ENCODE results near the gene GP9. TPM values are rescaled to one million over a fixed set of nuclear protein-coding genes. Genes with fewer than 3 reads are reported as not detected.

GP9 gene
- total RNA-seq, 1 donor from 2014 or later = 1.5 TPM

- no peak overlapping the region for H3K4me3 Mint-ChIP-seq (ENCODE audit: unreplicated experiment)
- H3K4me1 Mint-ChIP-seq (ENCODE audit: unreplicated experiment) = peaks cover 21% of the 10 kb centered on the region
- TF ChIP-seq, protein P1, sequence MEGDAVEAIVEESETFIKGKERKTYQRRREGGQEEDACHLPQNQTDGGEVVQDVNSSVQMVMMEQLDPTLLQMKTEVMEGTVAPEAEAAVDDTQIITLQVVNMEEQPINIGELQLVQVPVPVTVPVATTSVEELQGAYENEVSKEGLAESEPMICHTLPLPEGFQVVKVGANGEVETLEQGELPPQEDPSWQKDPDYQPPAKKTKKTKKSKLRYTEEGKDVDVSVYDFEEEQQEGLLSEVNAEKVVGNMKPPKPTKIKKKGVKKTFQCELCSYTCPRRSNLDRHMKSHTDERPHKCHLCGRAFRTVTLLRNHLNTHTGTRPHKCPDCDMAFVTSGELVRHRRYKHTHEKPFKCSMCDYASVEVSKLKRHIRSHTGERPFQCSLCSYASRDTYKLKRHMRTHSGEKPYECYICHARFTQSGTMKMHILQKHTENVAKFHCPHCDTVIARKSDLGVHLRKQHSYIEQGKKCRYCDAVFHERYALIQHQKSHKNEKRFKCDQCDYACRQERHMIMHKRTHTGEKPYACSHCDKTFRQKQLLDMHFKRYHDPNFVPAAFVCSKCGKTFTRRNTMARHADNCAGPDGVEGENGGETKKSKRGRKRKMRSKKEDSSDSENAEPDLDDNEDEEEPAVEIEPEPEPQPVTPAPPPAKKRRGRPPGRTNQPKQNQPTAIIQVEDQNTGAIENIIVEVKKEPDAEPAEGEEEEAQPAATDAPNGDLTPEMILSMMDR (IDR thresholded peaks at IDR 0.05; ENCODE audit: unreplicated experiment) = no peak
- no peak for DNase-seq (ENCODE audit: low spot score)
- peaks cover 19% of the 10 kb centered on the region for H3K36me3 Mint-ChIP-seq (ENCODE audit: low read depth, unreplicated experiment)
- H3K27ac Mint-ChIP-seq (ENCODE audit: unreplicated experiment) = no peak overlapping the region
- H3K27me3 Mint-ChIP-seq (ENCODE audit: unreplicated experiment) = peaks cover 2% of the 10 kb centered on the region
- H3K9me3 Mint-ChIP-seq (ENCODE audit: unreplicated experiment) = no peaks in the 10 kb centered on the region
Measured at GRCh38 chr3:129036222-129037092, 24.1 kb upstream of the GP9 start.

DNA sequence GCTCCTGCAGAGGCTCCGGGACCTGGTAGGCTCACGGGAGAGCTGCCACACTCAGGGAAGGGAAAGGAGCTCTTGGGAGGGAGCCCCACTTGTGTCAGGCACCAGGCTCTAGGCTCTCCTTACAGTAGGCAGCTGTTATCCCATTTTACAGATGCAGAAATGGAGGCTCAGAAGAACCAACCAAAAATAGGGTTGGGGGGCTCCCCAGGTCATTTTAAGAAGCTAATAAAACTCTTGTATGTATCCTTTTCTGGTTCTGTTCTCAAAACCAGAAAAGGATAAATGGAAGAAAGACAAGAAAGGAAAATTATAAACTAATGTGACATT, 23.5 kb upstream of the GP9 start:
- H3K27ac Mint-ChIP-seq (ENCODE audit: unreplicated experiment) = no peak overlapping the region

DNA sequence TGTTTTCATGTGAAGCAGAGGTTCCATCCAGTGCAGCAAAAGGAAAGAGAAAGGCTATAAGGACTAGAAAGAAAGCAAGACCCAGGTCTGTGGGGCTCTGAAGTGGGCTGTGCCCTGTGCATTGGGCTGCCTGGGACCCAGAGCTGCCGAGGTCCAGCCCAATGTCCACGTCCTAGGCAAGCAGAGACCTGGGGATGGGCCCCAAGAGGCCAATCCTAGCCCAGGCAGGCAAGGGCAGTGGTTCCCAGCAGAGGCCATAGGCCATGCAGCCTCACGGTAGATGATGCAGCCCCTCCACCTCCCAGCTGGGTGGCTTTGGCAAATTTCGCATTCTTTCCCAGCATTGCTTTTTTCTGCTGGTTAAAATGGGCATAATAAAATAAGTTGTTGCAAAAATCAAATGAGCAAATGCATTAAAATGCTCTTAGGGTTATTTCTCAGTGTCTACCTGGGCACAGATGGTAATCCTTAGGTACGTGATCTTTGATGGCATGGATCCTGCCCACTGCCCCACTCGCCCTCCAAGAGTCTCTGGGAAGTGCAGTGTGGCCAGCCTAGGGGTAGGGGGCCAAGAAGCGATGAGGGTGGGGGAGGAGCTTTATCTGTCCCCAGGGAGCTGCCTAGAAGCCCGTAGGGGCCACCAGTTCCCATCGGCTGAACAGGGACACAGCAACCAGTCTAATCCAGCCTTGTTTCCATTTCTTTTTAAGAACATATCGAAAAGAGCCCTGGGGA, 22.3 kb upstream of the GP9 start:
- Mint-ChIP-seq H3K27ac (ENCODE audit: unreplicated experiment) (no peak overlapping the region), H3K27me3 (ENCODE audit: unreplicated experiment) (peaks cover 2% of the 10 kb centered on the region), H3K4me3 (ENCODE audit: unreplicated experiment) (no peak overlapping the region), H3K9me3 (ENCODE audit: unreplicated experiment) (peaks cover 4% of the 10 kb centered on the region), H3K4me1 (ENCODE audit: unreplicated experiment) (peaks cover 18% of the 10 kb centered on the region), H3K36me3 (ENCODE audit: low read depth, unreplicated experiment) (peaks cover 15% of the 10 kb centered on the region)
- TF ChIP-seq, protein P1 (IDR thresholded peaks at IDR 0.05; ENCODE audit: unreplicated experiment) = no peak
- no peak for DNase-seq (ENCODE audit: low spot score)

More for the DNA sequence above, 23.5 kb upstream of the GP9 start:
- Mint-ChIP-seq H3K4me3 (ENCODE audit: unreplicated experiment) (no peak overlapping the region), H3K36me3 (ENCODE audit: low read depth, unreplicated experiment) (peaks cover 17% of the 10 kb centered on the region), H3K4me1 (ENCODE audit: unreplicated experiment) (peaks cover 21% of the 10 kb centered on the region), H3K9me3 (ENCODE audit: unreplicated experiment) (peaks cover under 1% of the 10 kb centered on the region), H3K27me3 (ENCODE audit: unreplicated experiment) (peaks cover 2% of the 10 kb centered on the region)
- TF ChIP-seq, protein P1 (IDR thresholded peaks at IDR 0.05; ENCODE audit: unreplicated experiment) = no peak
- no peak for DNase-seq (ENCODE audit: low spot score)

- DNase-seq (ENCODE audit: low spot score) = no peak
- peaks cover 14% of the 10 kb centered on the region for H3K36me3 Mint-ChIP-seq (ENCODE audit: low read depth, unreplicated experiment)
- H3K9me3 Mint-ChIP-seq (ENCODE audit: unreplicated experiment) = peaks cover 4% of the 10 kb centered on the region
- H3K27ac Mint-ChIP-seq (ENCODE audit: unreplicated experiment) = peak overlapping the region; percentile 42
- no peak overlapping the region for H3K4me3 Mint-ChIP-seq (ENCODE audit: unreplicated experiment)
- peaks cover 13% of the 10 kb centered on the region for H3K4me1 Mint-ChIP-seq (ENCODE audit: unreplicated experiment)
- TF ChIP-seq, protein P1 (IDR thresholded peaks at IDR 0.05; ENCODE audit: unreplicated experiment) = no peak
- peaks cover 2% of the 10 kb centered on the region for H3K27me3 Mint-ChIP-seq (ENCODE audit: unreplicated experiment)
Measured at GRCh38 chr3:129039271-129040038, 21.1 kb upstream of the GP9 start.
